ENCODE results near the gene GHRHR.
A peak's percentile ranks its signal among the peaks of the same experiment; 100 is the strongest.

Gene GHRHR

GRCh38 chr7:30980194-30980593 lies 16.4 kb downstream of the GHRHR start:
- no peak overlapping the region for H3K27ac ChIP-seq
- TF ChIP-seq, protein P1, sequence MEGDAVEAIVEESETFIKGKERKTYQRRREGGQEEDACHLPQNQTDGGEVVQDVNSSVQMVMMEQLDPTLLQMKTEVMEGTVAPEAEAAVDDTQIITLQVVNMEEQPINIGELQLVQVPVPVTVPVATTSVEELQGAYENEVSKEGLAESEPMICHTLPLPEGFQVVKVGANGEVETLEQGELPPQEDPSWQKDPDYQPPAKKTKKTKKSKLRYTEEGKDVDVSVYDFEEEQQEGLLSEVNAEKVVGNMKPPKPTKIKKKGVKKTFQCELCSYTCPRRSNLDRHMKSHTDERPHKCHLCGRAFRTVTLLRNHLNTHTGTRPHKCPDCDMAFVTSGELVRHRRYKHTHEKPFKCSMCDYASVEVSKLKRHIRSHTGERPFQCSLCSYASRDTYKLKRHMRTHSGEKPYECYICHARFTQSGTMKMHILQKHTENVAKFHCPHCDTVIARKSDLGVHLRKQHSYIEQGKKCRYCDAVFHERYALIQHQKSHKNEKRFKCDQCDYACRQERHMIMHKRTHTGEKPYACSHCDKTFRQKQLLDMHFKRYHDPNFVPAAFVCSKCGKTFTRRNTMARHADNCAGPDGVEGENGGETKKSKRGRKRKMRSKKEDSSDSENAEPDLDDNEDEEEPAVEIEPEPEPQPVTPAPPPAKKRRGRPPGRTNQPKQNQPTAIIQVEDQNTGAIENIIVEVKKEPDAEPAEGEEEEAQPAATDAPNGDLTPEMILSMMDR (conservative IDR thresholded peaks at IDR 0.05): no peak

DNA sequence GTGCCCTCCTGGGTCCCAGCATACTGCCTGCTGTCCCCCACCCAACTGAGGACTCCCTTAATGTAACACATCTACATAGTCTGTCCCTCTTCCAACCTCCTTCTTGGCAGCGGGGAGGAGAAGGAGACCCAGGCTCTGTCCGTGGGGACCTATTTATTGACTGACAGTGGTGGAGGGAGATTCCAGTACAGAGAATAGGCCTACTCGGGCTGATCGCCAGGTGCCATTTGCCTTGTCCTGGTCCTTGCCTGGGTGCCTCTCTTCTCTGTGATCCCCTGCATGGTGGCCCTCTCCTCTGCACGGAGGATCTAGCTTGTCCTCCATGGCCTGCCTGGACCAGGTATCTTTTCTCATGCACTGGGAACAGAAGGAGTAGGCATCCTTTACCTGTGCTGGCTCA lies 17.0 kb downstream of the GHRHR start:
- H3K27ac ChIP-seq: no peak overlapping the region
- TF ChIP-seq, protein P1 (conservative IDR thresholded peaks at IDR 0.05): no peak

GRCh38 chr7:30983042-30983913 lies 19.5 kb downstream of the GHRHR start:
- TF ChIP-seq, protein P1 (conservative IDR thresholded peaks at IDR 0.05): peak; percentile 91
- no peak overlapping the region for H3K27ac ChIP-seq

GRCh38 chr7:30983914-30984247 lies 20.1 kb downstream of the GHRHR start:
- H3K27ac ChIP-seq: no peak overlapping the region
- TF ChIP-seq, protein P1 (conservative IDR thresholded peaks at IDR 0.05): peak; percentile 56

- TF ChIP-seq, protein P1 (conservative IDR thresholded peaks at IDR 0.05): no peak
- H3K27ac ChIP-seq: no peak overlapping the region
Measured at GRCh38 chr7:30984359-30985107, 20.8 kb downstream of the GHRHR start.

DNA sequence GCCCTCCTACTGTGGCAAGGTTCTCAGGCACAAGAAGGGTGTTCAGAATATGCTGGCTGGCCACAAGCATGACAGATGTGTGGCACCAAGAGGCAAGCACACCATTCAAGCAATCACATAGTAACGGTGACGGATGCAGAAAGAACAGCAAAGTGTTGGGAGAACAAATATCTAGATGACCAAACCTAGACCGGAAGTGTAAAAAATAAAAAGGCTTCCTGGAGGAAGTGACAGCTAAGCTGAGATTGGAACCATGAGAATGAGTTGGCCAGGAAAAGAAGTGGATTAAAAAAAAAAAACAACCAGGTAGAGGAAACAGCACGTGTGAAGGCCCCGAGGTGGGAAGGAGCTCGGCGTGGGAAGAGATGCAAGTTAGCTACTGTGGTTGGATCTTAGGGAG lies 22.0 kb downstream of the GHRHR start:
- TF ChIP-seq, protein P1 (conservative IDR thresholded peaks at IDR 0.05): no peak
- H3K27ac ChIP-seq: no peak overlapping the region

DNA sequence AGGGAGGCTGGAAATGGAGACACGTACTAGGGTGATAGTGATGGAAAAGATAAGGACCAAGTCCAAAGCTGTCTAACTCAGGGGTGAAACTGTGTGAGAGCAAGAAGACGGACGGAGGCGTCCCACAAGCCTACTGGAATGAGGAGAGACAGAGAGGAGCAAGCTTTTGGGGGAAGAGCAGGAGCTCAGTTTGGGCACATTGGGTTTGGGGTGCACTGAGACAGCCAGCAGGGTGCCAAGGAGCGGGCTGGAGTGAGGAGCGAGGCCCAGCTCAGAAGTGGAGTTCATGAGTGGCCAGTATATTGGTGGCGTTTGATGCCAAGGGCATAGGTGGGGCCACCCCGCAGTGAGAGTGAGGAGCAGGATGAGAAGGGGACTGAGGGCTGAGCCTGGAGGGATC lies 22.6 kb downstream of the GHRHR start:
- TF ChIP-seq, protein P1 (conservative IDR thresholded peaks at IDR 0.05): no peak
- H3K27ac ChIP-seq: no peak overlapping the region
